Epithelial cell of esophagus (primary cell): ENCODE results near the gene ZSWIM9.

ENCODE experiments used
- DNase-seq: peaks from one replicate; pipeline ENCODE4 v3.0.0; 2010; ENCODE audit warnings: low read depth
- H3K4me3 ChIP-seq: 2 replicates; pipeline ENCODE4 v1.5.1; 2011; ENCODE audit warnings: mild to moderate bottlenecking, low read length, control low read depth
- CTCF ChIP-seq: IDR thresholded peaks from 2 replicates; pipeline ENCODE4 v1.5.1; 2011; ENCODE audit warnings: low read depth, mild to moderate bottlenecking, low read length, control low read depth, inconsistent platforms; ENCODE audit not compliant: insufficient read depth; ENCODE audit errors: missing control alignments

ZSWIM9 gene

GRCh38 chr19:48133094-48133493 lies 37.4 kb upstream of the ZSWIM9 start:
- H3K4me3 ChIP-seq, result no peak overlapping the region
- no peak for DNase-seq
- TF ChIP-seq CTCF, result no peak

GRCh38 chr19:48135411-48135810 lies 35.1 kb upstream of the ZSWIM9 start:
- no peak overlapping the region for H3K4me3 ChIP-seq
- DNase-seq, result peak; percentile 13
- no peak for TF ChIP-seq CTCF

GRCh38 chr19:48136547-48136946 lies 33.9 kb upstream of the ZSWIM9 start:
- no peak for DNase-seq
- no peak for TF ChIP-seq CTCF
- H3K4me3 ChIP-seq, result no peak overlapping the region

- no peak overlapping the region for H3K4me3 ChIP-seq
- no peak for DNase-seq
- TF ChIP-seq CTCF, result no peak
Observed at GRCh38 chr19:48137411-48137810, 33.1 kb upstream of the ZSWIM9 start.

GRCh38 chr19:48139053-48139452 lies 31.4 kb upstream of the ZSWIM9 start:
- H3K4me3 ChIP-seq, result no peak overlapping the region
- no peak for TF ChIP-seq CTCF
- DNase-seq, result no peak

- TF ChIP-seq CTCF, result no peak
- no peak for DNase-seq
- no peak overlapping the region for H3K4me3 ChIP-seq
Observed at GRCh38 chr19:48147597-48148175, 22.8 kb upstream of the ZSWIM9 start.

- H3K4me3 ChIP-seq, result no peak overlapping the region
- TF ChIP-seq CTCF, result no peak
- no peak for DNase-seq
Observed at GRCh38 chr19:48148576-48148975, 21.9 kb upstream of the ZSWIM9 start.
